Keratinocyte (primary cell): ENCODE results near the gene KRTAP10-8. TPM values are rescaled to one million over a fixed set of nuclear protein-coding genes. Genes with fewer than 3 reads are reported as not detected.
"Not testable (repeated sequence)": the region's sequence is repeated elsewhere in the genome, so short reads cannot be mapped to it uniquely, and the experiment has no call there.

Source experiments
- DNase-seq: peaks from one replicate; pipeline ENCODE4 v3.0.0-alpha.2; 2011; ENCODE audit warnings: low read depth, missing footprints, low spot score
- FAIRE-seq: peaks from 2 replicates; lab custom pipeline; 2011; peaks lifted over from hg19 to GRCh38; lab: Jason Lieb, UNC
- H2AFZ ChIP-seq: 2 replicates; pipeline ENCODE4 v1.6.0; 2012; ENCODE audit warnings: low read length, control low read depth, inconsistent platforms; ENCODE audit not compliant: control insufficient read depth
- H3K27ac ChIP-seq: 2 replicates; pipeline ENCODE4 v1.5.1; 2011; ENCODE audit warnings: low read length; ENCODE audit not compliant: control insufficient read depth, insufficient read depth
- H3K27me3 ChIP-seq: 3 replicates; pipeline ENCODE4 v1.6.0; 2011; ENCODE audit warnings: low read length; ENCODE audit not compliant: control insufficient read depth, insufficient read depth; ENCODE audit errors: extremely low read depth
- H3K36me3 ChIP-seq, 2 experiments: 2 replicates in 1 of 2; 3 replicates in 1 of 2; pipeline ENCODE4 v1.5.1; 2011; ENCODE audit warnings: low read length in 2 of 2, mild to moderate bottlenecking in 1 of 2; ENCODE audit not compliant: control insufficient read depth in 2 of 2, insufficient read depth in 2 of 2; ENCODE audit errors: extremely low read depth in 1 of 2
- H3K4me1 ChIP-seq: 3 replicates; pipeline ENCODE4 v1.5.1; 2011; ENCODE audit warnings: low read length; ENCODE audit not compliant: control insufficient read depth, insufficient read depth; ENCODE audit errors: extremely low read depth
- H3K4me2 ChIP-seq: 3 replicates; pipeline ENCODE4 v1.6.0; 2011; ENCODE audit warnings: low read depth, low read length; ENCODE audit not compliant: control insufficient read depth, insufficient read depth; ENCODE audit errors: extremely low read depth
- H3K4me3 ChIP-seq, 3 experiments: fragments of 200-600 bp in 1 of 3; sonication (generic) in 1 of 3; 2 replicates in 2 of 3; 3 replicates in 1 of 3; pipeline ENCODE4 v1.5.1; 2011 to 2016; ENCODE audit warnings: low read length in 3 of 3, mild to moderate bottlenecking in 3 of 3, control low read depth in 2 of 3, inconsistent platforms in 1 of 3, low read depth in 1 of 3, mixed read lengths in 1 of 3, mixed run types in 1 of 3, moderate library complexity in 1 of 3; ENCODE audit not compliant: control insufficient read depth in 2 of 3, insufficient read depth in 2 of 3; ENCODE audit errors: extremely low read depth in 1 of 3
- H3K79me2 ChIP-seq: 2 replicates; pipeline ENCODE4 v1.6.0; 2012; ENCODE audit warnings: low read length; ENCODE audit not compliant: control insufficient read depth, insufficient read depth
- H3K9ac ChIP-seq: 3 replicates; pipeline ENCODE4 v1.6.0; 2011; ENCODE audit warnings: low read length; ENCODE audit not compliant: control insufficient read depth, insufficient read depth; ENCODE audit errors: extremely low read depth
- H3K9me1 ChIP-seq: 3 replicates; pipeline ENCODE4 v1.6.0; 2011; ENCODE audit warnings: low read length; ENCODE audit not compliant: control insufficient read depth, insufficient read depth; ENCODE audit errors: extremely low read depth
- H3K9me3 ChIP-seq: 2 replicates; pipeline ENCODE4 v1.5.1; 2012; ENCODE audit warnings: low read depth, low read length; ENCODE audit not compliant: control insufficient read depth
- H4K20me1 ChIP-seq: 3 replicates; pipeline ENCODE4 v1.6.0; 2011; ENCODE audit warnings: low read length; ENCODE audit not compliant: control insufficient read depth, insufficient read depth; ENCODE audit errors: extremely low read depth
- EZH2 ChIP-seq: IDR thresholded peaks from one replicate; pipeline ENCODE4 v1.6.1; 2012; ENCODE audit warnings: inconsistent platforms, mild to moderate bottlenecking, low read length, moderate library complexity
- dilution Hi-C: fragments of 300-500 bp; cut with MboI; formaldehyde crosslinking; loops from one replicate; pipeline ENCODE4 v1.7.0; 2020; ENCODE audit warnings: low sequenced_read_pairs; ENCODE audit not compliant: extremely low pct_ligation_motif_present
- polyA plus RNA-seq, 5 experiments: library from polyadenylated mRNA; depleted of rRNA in 3 of 5; stranded (reverse) in 3 of 5; stranded (forward) in 1 of 5; unstranded in 1 of 5; fragments of >200 nt; gene quantifications; 1 replicate in 1 of 5; 2 replicates in 3 of 5; 3 replicates in 1 of 5; pipeline versions ENCODE4 v1.2.1 to v1.2.3, GENCODE V29; 2011 to 2012; ENCODE audit warnings: missing spikeins in 2 of 5, low read depth in 1 of 5, low replicate concordance in 1 of 5
- TF ChIP-seq, protein P1 (sequence below), 3 experiments: IDR thresholded peaks in 1 of 3; conservative IDR thresholded peaks in 1 of 3; optimal IDR thresholded peaks in 1 of 3; 2 replicates in 2 of 3; 3 replicates in 1 of 3; pipeline versions ENCODE3 to v1.5.1; 2011; ENCODE audit warnings: low read length in 3 of 3, mild to moderate bottlenecking in 3 of 3, moderate library complexity in 2 of 3, control low read depth in 1 of 3, inconsistent platforms in 1 of 3; ENCODE audit not compliant: insufficient read depth in 2 of 3; ENCODE audit errors: extremely low read depth in 1 of 3

The KRTAP10-8 gene
- polyA plus RNA-seq, 1 donor (not counting 4 experiments of a cell fraction or from before 2014, with no cell fraction given): not detected

DNA sequence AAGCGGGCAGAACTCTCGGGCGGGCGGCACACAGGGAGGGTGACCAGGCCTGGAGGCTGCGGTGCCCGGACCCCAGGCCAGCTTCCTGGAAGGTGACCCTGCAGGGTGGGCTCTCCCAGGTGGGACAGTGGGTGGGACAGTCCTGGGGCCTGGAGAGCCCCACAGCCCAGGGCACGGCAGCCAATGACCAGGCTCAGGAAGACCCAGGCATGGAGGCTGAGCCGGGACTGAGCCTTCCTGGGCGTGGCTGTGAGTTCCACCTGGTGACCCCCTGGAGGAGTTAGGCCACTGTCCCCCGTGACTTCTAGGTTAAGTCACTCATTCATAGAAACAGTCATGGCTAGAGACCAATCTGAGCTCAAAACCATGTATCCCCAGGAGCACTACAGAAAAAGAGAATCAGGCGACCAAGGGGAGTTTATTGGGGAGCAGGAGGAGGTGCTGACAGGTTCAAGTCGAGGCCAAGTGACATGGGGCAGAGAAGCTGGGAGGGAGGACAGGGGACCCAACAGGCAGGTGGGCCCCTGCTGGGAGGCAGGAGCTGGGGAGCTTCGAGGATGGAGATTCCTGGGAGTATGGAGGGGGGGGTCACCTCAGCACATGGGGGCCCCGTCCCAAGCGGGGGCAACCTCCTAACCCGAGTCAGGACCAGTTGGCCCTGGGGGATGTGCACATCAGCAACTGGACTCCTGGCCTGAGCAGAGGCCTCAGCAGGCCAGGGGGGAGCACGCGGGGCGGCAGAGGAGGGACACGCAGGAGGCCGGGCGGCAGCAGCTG is 32.6 kb upstream of the KRTAP10-8 start:
- dilution Hi-C loops: no loop called here
- Histone ChIP-seq H3K9ac (no peak overlapping the region), H3K4me2 (no peak overlapping the region), H3K9me3 (peaks cover 11% of the 10 kb centered on the region), H3K9me1 (no peaks in the 10 kb centered on the region), H3K27ac (no peak overlapping the region), H4K20me1 (no peaks in the 10 kb centered on the region), H3K27me3 (no peaks in the 10 kb centered on the region), H3K36me3 (no peaks in the 10 kb centered on the region), H3K79me2 (no peaks in the 10 kb centered on the region), H3K4me1 (no peaks in the 10 kb centered on the region), H2AFZ (no peak overlapping the region), H3K4me3 (no peak overlapping the region)
- no peak for FAIRE-seq
- DNase-seq: no peak
- no peak for TF ChIP-seq EZH2
- TF ChIP-seq, protein P1, sequence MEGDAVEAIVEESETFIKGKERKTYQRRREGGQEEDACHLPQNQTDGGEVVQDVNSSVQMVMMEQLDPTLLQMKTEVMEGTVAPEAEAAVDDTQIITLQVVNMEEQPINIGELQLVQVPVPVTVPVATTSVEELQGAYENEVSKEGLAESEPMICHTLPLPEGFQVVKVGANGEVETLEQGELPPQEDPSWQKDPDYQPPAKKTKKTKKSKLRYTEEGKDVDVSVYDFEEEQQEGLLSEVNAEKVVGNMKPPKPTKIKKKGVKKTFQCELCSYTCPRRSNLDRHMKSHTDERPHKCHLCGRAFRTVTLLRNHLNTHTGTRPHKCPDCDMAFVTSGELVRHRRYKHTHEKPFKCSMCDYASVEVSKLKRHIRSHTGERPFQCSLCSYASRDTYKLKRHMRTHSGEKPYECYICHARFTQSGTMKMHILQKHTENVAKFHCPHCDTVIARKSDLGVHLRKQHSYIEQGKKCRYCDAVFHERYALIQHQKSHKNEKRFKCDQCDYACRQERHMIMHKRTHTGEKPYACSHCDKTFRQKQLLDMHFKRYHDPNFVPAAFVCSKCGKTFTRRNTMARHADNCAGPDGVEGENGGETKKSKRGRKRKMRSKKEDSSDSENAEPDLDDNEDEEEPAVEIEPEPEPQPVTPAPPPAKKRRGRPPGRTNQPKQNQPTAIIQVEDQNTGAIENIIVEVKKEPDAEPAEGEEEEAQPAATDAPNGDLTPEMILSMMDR (optimal IDR thresholded peaks at IDR 0.05 in 1 of 3, IDR thresholded peaks at IDR 0.05 in 1 of 3, conservative IDR thresholded peaks at IDR 0.05 in 1 of 3; ENCODE audit: extremely low read depth in 1 of 3, insufficient read depth in 2 of 3, low read length in 3 of 3): no peak

GRCh38 chr21:44579833-44580144 is 32.1 kb upstream of the KRTAP10-8 start:
- Histone ChIP-seq H3K9me3 (peaks cover 11% of the 10 kb centered on the region), H3K36me3 (no peaks in the 10 kb centered on the region), H2AFZ (no peak overlapping the region), H4K20me1 (no peaks in the 10 kb centered on the region), H3K27ac (no peak overlapping the region), H3K4me2 (no peak overlapping the region), H3K4me3 (no peak overlapping the region), H3K79me2 (no peaks in the 10 kb centered on the region), H3K9ac (no peak overlapping the region), H3K27me3 (no peaks in the 10 kb centered on the region), H3K9me1 (no peaks in the 10 kb centered on the region), H3K4me1 (no peaks in the 10 kb centered on the region)
- dilution Hi-C loops: no loop called here
- no peak for TF ChIP-seq EZH2
- TF ChIP-seq, protein P1 (optimal IDR thresholded peaks at IDR 0.05 in 1 of 3, IDR thresholded peaks at IDR 0.05 in 1 of 3, conservative IDR thresholded peaks at IDR 0.05 in 1 of 3; ENCODE audit: extremely low read depth in 1 of 3, insufficient read depth in 2 of 3, low read length in 3 of 3): no peak
- no peak for DNase-seq
- FAIRE-seq: no peak

GRCh38 chr21:44580231-44580821 is 31.6 kb upstream of the KRTAP10-8 start, which contains the start of gene KRTAP10-5:
Gene KRTAP10-5 (minus strand): TSS chr21:44580604. CDS start chr21:44580578, 26 bp downstream.
- H2AFZ ChIP-seq, H3K4me2 ChIP-seq, H3K9me1 ChIP-seq, DNase-seq, H4K20me1 ChIP-seq, H3K79me2 ChIP-seq, H3K9ac ChIP-seq, H3K36me3 ChIP-seq, FAIRE-seq, H3K27me3 ChIP-seq, H3K27ac ChIP-seq, H3K4me1 ChIP-seq, dilution Hi-C loops, H3K4me3 ChIP-seq: not testable (repeated sequence)
- H3K9me3 ChIP-seq: peaks cover 11% of the 10 kb centered on the region
